ENCODE results near the gene C10orf95. TPM values are rescaled to one million over a fixed set of nuclear protein-coding genes. Genes with fewer than 3 reads are reported as not detected.

The C10orf95 gene
- total and polyA plus RNA-seq, 2 experiments from 2014 or later, result 0.69 to 1.1 TPM

DNA sequence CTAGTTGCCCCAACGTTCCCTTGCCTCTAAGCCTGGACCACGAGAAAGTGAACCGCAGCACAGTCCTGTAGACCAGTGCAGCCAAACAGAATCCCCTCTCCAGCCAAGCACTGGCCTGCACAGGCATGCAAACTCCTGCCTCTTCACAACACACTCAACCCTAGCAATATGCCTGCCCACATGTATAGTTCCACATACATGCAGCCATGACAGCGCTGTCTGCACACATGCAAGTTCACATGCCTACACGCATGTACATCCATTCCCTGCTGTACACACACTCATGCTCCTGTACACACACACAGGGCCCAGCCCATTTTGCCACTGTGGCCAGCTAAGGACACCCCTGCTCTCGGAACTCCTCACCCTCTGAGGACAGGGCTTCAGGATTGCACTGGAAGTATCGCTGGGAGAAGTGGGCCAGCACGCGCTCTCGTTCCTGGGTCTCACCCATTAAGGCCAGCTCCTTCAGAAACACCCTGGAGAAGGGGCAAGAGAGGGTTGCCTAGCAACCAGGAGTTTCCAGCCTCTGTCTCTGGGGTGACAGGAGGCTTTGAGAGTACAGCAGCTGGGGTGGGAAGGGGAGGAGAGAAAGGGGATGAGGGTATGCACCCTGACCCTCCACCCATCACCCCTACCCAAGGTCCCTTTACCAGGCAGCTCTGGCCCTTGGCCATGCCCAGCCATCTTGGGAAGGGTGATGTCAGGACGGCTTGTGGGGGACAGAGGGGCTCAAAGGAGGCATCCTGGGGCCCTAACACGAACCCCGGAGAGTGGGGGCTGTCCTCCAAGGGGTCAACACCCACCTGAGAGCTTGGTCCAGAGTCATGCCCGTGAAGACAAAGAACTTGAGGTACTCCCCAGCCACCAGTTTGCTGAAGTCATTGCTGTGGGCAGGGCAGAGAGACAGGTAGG, 39.7 kb downstream of the C10orf95 start:
- Histone ChIP-seq H3K4me1 (ENCODE audit: insufficient read depth) (peaks cover 16% of the 10 kb centered on the region), H3K79me2 (replicated peaks; ENCODE audit: insufficient read depth) (no peaks in the 10 kb centered on the region), H3K27ac (ENCODE audit: low read depth) (no peak overlapping the region), H3K27me3 (ENCODE audit: insufficient read depth) (peaks cover 53% of the 10 kb centered on the region), H3F3A (replicated peaks; ENCODE audit: low read depth) (peaks cover 7% of the 10 kb centered on the region), H3K4me3 (peak overlapping the region; percentile 75), H3K36me3 (ENCODE audit: insufficient read depth) (no peaks in the 10 kb centered on the region), H3K9me2 (ENCODE audit: insufficient read depth) (no peaks in the 10 kb centered on the region), H2AFZ (0 out of 2 replicates have a peak overlapping the region, but pooled peaks have one; percentile 94), H4K20me1 (replicated peaks; ENCODE audit: insufficient read depth) (no peaks in the 10 kb centered on the region), H3K4me2 (peak overlapping the region; percentile 98)
- Mint-ChIP-seq H3K27ac (no peak overlapping the region), H3K4me1 (peaks cover 34% of the 10 kb centered on the region), H3K4me3 (peak overlapping the region; percentile 61), H3K36me3 (ENCODE audit: low read depth) (peaks cover 2% of the 10 kb centered on the region; the same call in 1 of the 3 replicates), H3K9me3 (no peaks in the 10 kb centered on the region), H3K27me3 (ENCODE audit: insufficient read depth, low read depth, poor library complexity) (peaks cover 52% of the 10 kb centered on the region)
- TF ChIP-seq JUNB (IDR thresholded peaks at IDR 0.05; ENCODE audit: unreplicated experiment) (no peak), STAT1 (IDR thresholded peaks at IDR 0.05; ENCODE audit: unreplicated experiment) (no peak), ZNF331 (CRISPR knock-in tag; IDR thresholded peaks at IDR 0.05; ENCODE audit: low read depth) (no peak), POLR2AphosphoS5 (IDR thresholded peaks at IDR 0.05; ENCODE audit: low read depth) (no peak), CREB1 (CRISPR knock-in tag; IDR thresholded peaks at IDR 0.05; ENCODE audit: low read depth) (no peak), ZNF114 (CRISPR knock-in tag; IDR thresholded peaks at IDR 0.05) (no peak)
- TF ChIP-seq, protein P1, sequence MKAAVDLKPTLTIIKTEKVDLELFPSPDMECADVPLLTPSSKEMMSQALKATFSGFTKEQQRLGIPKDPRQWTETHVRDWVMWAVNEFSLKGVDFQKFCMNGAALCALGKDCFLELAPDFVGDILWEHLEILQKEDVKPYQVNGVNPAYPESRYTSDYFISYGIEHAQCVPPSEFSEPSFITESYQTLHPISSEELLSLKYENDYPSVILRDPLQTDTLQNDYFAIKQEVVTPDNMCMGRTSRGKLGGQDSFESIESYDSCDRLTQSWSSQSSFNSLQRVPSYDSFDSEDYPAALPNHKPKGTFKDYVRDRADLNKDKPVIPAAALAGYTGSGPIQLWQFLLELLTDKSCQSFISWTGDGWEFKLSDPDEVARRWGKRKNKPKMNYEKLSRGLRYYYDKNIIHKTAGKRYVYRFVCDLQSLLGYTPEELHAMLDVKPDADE (IDR thresholded peaks at IDR 0.05), result no peak
- TF ChIP-seq, protein P2, sequence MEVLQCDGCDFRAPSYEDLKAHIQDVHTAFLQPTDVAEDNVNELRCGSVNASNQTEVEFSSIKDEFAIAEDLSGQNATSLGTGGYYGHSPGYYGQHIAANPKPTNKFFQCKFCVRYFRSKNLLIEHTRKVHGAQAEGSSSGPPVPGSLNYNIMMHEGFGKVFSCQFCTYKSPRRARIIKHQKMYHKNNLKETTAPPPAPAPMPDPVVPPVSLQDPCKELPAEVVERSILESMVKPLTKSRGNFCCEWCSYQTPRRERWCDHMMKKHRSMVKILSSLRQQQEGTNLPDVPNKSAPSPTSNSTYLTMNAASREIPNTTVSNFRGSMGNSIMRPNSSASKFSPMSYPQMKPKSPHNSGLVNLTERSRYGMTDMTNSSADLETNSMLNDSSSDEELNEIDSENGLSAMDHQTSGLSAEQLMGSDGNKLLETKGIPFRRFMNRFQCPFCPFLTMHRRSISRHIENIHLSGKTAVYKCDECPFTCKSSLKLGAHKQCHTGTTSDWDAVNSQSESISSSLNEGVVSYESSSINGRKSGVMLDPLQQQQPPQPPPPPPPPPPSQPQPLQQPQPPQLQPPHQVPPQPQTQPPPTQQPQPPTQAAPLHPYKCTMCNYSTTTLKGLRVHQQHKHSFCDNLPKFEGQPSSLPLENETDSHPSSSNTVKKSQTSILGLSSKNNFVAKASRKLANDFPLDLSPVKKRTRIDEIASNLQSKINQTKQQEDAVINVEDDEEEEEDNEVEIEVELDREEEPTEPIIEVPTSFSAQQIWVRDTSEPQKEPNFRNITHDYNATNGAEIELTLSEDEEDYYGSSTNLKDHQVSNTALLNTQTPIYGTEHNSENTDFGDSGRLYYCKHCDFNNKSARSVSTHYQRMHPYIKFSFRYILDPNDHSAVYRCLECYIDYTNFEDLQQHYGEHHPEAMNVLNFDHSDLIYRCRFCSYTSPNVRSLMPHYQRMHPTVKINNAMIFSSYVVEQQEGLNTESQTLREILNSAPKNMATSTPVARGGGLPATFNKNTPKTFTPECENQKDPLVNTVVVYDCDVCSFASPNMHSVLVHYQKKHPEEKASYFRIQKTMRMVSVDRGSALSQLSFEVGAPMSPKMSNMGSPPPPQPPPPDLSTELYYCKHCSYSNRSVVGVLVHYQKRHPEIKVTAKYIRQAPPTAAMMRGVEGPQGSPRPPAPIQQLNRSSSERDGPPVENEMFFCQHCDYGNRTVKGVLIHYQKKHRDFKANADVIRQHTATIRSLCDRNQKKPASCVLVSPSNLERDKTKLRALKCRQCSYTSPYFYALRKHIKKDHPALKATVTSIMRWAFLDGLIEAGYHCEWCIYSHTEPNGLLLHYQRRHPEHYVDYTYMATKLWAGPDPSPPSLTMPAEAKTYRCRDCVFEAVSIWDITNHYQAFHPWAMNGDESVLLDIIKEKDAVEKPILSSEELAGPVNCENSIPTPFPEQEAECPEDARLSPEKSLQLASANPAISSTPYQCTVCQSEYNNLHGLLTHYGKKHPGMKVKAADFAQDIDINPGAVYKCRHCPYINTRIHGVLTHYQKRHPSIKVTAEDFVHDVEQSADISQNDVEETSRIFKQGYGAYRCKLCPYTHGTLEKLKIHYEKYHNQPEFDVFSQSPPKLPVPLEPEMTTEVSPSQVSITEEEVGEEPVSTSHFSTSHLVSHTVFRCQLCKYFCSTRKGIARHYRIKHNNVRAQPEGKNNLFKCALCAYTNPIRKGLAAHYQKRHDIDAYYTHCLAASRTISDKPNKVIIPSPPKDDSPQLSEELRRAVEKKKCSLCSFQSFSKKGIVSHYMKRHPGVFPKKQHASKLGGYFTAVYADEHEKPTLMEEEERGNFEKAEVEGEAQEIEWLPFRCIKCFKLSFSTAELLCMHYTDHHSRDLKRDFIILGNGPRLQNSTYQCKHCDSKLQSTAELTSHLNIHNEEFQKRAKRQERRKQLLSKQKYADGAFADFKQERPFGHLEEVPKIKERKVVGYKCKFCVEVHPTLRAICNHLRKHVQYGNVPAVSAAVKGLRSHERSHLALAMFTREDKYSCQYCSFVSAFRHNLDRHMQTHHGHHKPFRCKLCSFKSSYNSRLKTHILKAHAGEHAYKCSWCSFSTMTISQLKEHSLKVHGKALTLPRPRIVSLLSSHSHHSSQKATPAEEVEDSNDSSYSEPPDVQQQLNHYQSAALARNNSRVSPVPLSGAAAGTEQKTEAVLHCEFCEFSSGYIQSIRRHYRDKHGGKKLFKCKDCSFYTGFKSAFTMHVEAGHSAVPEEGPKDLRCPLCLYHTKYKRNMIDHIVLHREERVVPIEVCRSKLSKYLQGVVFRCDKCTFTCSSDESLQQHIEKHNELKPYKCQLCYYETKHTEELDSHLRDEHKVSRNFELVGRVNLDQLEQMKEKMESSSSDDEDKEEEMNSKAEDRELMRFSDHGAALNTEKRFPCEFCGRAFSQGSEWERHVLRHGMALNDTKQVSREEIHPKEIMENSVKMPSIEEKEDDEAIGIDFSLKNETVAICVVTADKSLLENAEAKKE (CRISPR knock-in tag; IDR thresholded peaks at IDR 0.05), result no peak
- ATAC-seq, result no peak
- DNase-seq (ENCODE audit: low spot score), result no peak
